ENCODE results near the gene SPINT1.

The SPINT1 gene

DNA sequence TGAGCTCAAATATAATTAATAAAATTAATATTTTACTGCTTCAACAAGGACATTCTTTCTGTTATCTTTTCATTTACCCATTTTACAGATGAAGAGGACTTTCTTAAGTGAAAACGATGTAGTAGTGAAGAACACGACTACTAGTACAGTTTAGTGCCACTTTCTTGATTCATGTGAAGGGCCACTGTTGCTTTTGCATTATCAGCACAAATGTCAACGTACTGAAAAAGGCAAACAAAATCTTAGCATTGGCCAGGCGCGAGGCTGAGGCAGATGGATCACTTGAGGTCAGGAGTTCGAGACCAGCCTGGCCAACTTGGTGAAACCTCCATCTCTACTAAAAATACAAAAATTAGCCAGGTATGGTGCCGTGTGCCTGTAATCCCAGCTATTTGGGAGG lies 24.8 kb upstream of the SPINT1 start:
- no peak for DNase-seq
- H3K27me3 ChIP-seq (ENCODE audit: control insufficient read depth in 1 of 2, insufficient read depth in 1 of 2, low read length in 2 of 2), result peaks cover 0 to under 1% of the 10 kb centered on the region in 2 experiments
- WGBS, result 91% methylated on average over 7 of the region's 7 CpGs
- no peak overlapping the region for H2AK5ac ChIP-seq (ENCODE audit: low read length, severe bottlenecking)
- no peak overlapping the region for H3K18ac ChIP-seq (ENCODE audit: low read depth in 1 of 2, low read length in 2 of 2)
- H2BK120ac ChIP-seq (ENCODE audit: low read depth, low read length), result no peak overlapping the region
- H3K27ac ChIP-seq (ENCODE audit: low read length, poor library complexity, severe bottlenecking), result no peak overlapping the region
- H4K8ac ChIP-seq (ENCODE audit: low read length), result no peak overlapping the region
- no peaks in the 10 kb centered on the region for H3K9me3 ChIP-seq (ENCODE audit: control insufficient read depth, low read length)
- H2BK12ac ChIP-seq (ENCODE audit: low read length in 2 of 2), result no peak overlapping the region
- peaks cover 8 to 14% of the 10 kb centered on the region in 2 experiments for H3K36me3 ChIP-seq (ENCODE audit: control insufficient read depth in 1 of 2, insufficient read depth in 2 of 2, low read depth in 1 of 2, low read length in 2 of 2)
- no peaks in the 10 kb centered on the region for H3K79me1 ChIP-seq (replicated peaks; ENCODE audit: low read length, poor library complexity, severe bottlenecking)
- no peak overlapping the region for H3K4ac ChIP-seq (ENCODE audit: low read depth in 1 of 2, low read length in 2 of 2)
- no peak overlapping the region for H3K9ac ChIP-seq (ENCODE audit: low read length)
- no peak overlapping the region for H3K23ac ChIP-seq (ENCODE audit: low read length in 2 of 2)
- no peak overlapping the region for H3K4me2 ChIP-seq (ENCODE audit: low read length, poor library complexity, severe bottlenecking)
- no peaks in the 10 kb centered on the region for H3K4me1 ChIP-seq (ENCODE audit: control insufficient read depth, insufficient read depth, low read depth, low read length)
- no peak overlapping the region for H2BK5ac ChIP-seq (ENCODE audit: low read depth, low read length, poor library complexity, severe bottlenecking)
- no peak overlapping the region for H3K14ac ChIP-seq (ENCODE audit: low read length in 2 of 2)
- no peak overlapping the region for H3K4me3 ChIP-seq (ENCODE audit: insufficient read depth in 1 of 2, low read depth in 1 of 2, low read length in 2 of 2)
- H2BK15ac ChIP-seq (ENCODE audit: low read depth, poor library complexity, severe bottlenecking), result no peak overlapping the region
- no peak overlapping the region for H4K91ac ChIP-seq (ENCODE audit: low read length)
- H2AFZ ChIP-seq (ENCODE audit: low read depth, low read length), result no peak overlapping the region

DNA sequence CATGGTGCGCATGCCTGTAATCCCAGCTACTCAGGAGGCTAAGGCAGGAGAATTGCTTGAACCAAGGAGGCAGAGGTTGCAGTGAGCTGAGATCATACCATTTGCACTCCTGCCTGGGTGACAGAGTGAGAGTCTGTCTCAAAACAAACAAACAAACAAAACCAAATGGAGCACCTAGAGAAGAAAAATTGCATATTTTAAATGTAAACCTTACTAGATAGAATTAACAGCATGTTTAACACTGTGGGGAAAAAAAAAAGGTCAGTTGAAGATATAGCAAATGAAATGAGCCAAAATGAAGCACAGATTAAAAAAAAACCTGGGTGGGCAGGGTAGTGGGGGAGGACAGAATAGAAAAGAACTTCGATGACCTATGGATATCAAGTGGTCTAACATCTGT lies 22.7 kb upstream of the SPINT1 start:
- no peak overlapping the region for H3K4me3 ChIP-seq (ENCODE audit: insufficient read depth in 1 of 2, low read depth in 1 of 2, low read length in 2 of 2)
- H3K4me1 ChIP-seq (ENCODE audit: control insufficient read depth, insufficient read depth, low read depth, low read length), result peaks cover 4% of the 10 kb centered on the region
- no peak overlapping the region for H3K18ac ChIP-seq (ENCODE audit: low read depth in 1 of 2, low read length in 2 of 2)
- no peaks in the 10 kb centered on the region for H3K79me1 ChIP-seq (replicated peaks; ENCODE audit: low read length, poor library complexity, severe bottlenecking)
- peaks cover 0 to 12% of the 10 kb centered on the region in 2 experiments for H3K27me3 ChIP-seq (ENCODE audit: control insufficient read depth in 1 of 2, insufficient read depth in 1 of 2, low read length in 2 of 2)
- no peak overlapping the region for H3K9ac ChIP-seq (ENCODE audit: low read length)
- H3K9me3 ChIP-seq (ENCODE audit: control insufficient read depth, low read length), result no peaks in the 10 kb centered on the region
- H2BK120ac ChIP-seq (ENCODE audit: low read depth, low read length), result no peak overlapping the region
- H3K14ac ChIP-seq (ENCODE audit: low read length in 2 of 2), result no peak overlapping the region
- H3K4me2 ChIP-seq (ENCODE audit: low read length, poor library complexity, severe bottlenecking), result no peak overlapping the region
- H3K23ac ChIP-seq (ENCODE audit: low read length in 2 of 2), result no peak overlapping the region
- no peak overlapping the region for H2BK15ac ChIP-seq (ENCODE audit: low read depth, poor library complexity, severe bottlenecking)
- DNase-seq, result no peak
- H2AK5ac ChIP-seq (ENCODE audit: low read length, severe bottlenecking), result no peak overlapping the region
- no peak overlapping the region for H4K91ac ChIP-seq (ENCODE audit: low read length)
- H3K36me3 ChIP-seq (ENCODE audit: control insufficient read depth in 1 of 2, insufficient read depth in 2 of 2, low read depth in 1 of 2, low read length in 2 of 2), result no peaks in the 10 kb centered on the region
- WGBS, result 98% methylated on average over 2 of the region's 2 CpGs
- H2BK12ac ChIP-seq (ENCODE audit: low read length in 2 of 2), result no peak overlapping the region
- no peak overlapping the region for H4K8ac ChIP-seq (ENCODE audit: low read length)
- H3K27ac ChIP-seq (ENCODE audit: low read length, poor library complexity, severe bottlenecking), result no peak overlapping the region
- H2AFZ ChIP-seq (ENCODE audit: low read depth, low read length), result no peak overlapping the region
- H3K4ac ChIP-seq (ENCODE audit: low read depth in 1 of 2, low read length in 2 of 2), result no peak overlapping the region
- H2BK5ac ChIP-seq (ENCODE audit: low read depth, low read length, poor library complexity, severe bottlenecking), result no peak overlapping the region

- H3K18ac ChIP-seq (ENCODE audit: low read depth in 1 of 2, low read length in 2 of 2), result no peak overlapping the region
- H2BK15ac ChIP-seq (ENCODE audit: low read depth, poor library complexity, severe bottlenecking), result no peak overlapping the region
- H2BK12ac ChIP-seq (ENCODE audit: low read length in 2 of 2), result no peak overlapping the region
- WGBS, result no CpG with 5 or more reads among the region's 1 CpG
- no peak overlapping the region for H3K14ac ChIP-seq (ENCODE audit: low read length in 2 of 2)
- no peak overlapping the region for H2AK5ac ChIP-seq (ENCODE audit: low read length, severe bottlenecking)
- peaks cover 4% of the 10 kb centered on the region for H3K4me1 ChIP-seq (ENCODE audit: control insufficient read depth, insufficient read depth, low read depth, low read length)
- no peak overlapping the region for H2AFZ ChIP-seq (ENCODE audit: low read depth, low read length)
- H4K91ac ChIP-seq (ENCODE audit: low read length), result no peak overlapping the region
- no peak for DNase-seq
- H3K4ac ChIP-seq (ENCODE audit: low read depth in 1 of 2, low read length in 2 of 2), result no peak overlapping the region
- no peaks in the 10 kb centered on the region for H3K36me3 ChIP-seq (ENCODE audit: control insufficient read depth in 1 of 2, insufficient read depth in 2 of 2, low read depth in 1 of 2, low read length in 2 of 2)
- no peak overlapping the region for H3K9ac ChIP-seq (ENCODE audit: low read length)
- H4K8ac ChIP-seq (ENCODE audit: low read length), result no peak overlapping the region
- H2BK5ac ChIP-seq (ENCODE audit: low read depth, low read length, poor library complexity, severe bottlenecking), result no peak overlapping the region
- no peak overlapping the region for H2BK120ac ChIP-seq (ENCODE audit: low read depth, low read length)
- H3K27ac ChIP-seq (ENCODE audit: low read length, poor library complexity, severe bottlenecking), result no peak overlapping the region
- H3K23ac ChIP-seq (ENCODE audit: low read length in 2 of 2), result no peak overlapping the region
- no peaks in the 10 kb centered on the region for H3K79me1 ChIP-seq (replicated peaks; ENCODE audit: low read length, poor library complexity, severe bottlenecking)
- H3K27me3 ChIP-seq (ENCODE audit: control insufficient read depth in 1 of 2, insufficient read depth in 1 of 2, low read length in 2 of 2), result peaks cover 3 to 34% of the 10 kb centered on the region in 2 experiments
- H3K4me2 ChIP-seq (ENCODE audit: low read length, poor library complexity, severe bottlenecking), result no peak overlapping the region
- no peak overlapping the region for H3K4me3 ChIP-seq (ENCODE audit: insufficient read depth in 1 of 2, low read depth in 1 of 2, low read length in 2 of 2)
- H3K9me3 ChIP-seq (ENCODE audit: control insufficient read depth, low read length), result no peaks in the 10 kb centered on the region
Observed at GRCh38 chr15:40823572-40824343, 20.1 kb upstream of the SPINT1 start.

DNA sequence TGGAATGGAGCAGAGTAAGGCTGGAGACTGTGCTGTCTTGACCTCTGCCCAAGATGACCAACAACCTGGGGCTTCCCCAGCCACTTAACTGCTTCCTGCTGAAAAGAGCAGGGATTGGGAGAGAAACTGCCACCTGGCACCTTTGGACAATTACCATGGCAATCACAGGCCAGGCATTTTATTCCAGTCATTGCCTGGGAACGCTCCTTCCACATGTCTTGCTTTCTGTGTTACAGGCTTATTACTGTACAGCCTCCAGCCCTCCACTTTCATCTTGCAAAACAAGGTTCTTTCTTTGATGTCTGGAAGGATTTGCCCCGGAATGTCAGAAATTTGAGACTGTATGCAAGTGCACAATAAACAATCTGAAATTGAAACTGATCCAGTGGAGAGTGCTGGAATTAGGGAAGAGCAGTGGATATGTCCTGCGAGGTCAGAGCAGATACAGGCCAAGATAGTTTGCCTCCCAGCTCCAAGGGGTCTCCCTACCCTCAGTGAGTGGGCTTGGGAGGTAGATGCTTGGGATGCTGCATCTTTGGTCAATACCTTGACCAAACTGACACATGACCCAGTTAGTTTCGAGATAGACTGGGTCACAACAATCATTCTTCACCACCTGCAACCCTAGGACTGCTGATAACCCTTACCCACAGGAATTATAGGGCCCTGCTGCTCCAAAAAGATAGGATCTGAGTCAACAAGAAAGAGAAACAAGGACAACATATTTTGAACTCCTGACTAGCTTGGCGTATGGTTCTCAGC lies 18.0 kb upstream of the SPINT1 start:
- H3K4me1 ChIP-seq (ENCODE audit: control insufficient read depth, insufficient read depth, low read depth, low read length), result peaks cover 4% of the 10 kb centered on the region
- H2BK120ac ChIP-seq (ENCODE audit: low read depth, low read length), result no peak overlapping the region
- no peak overlapping the region for H3K4ac ChIP-seq (ENCODE audit: low read depth in 1 of 2, low read length in 2 of 2)
- no peak overlapping the region for H4K91ac ChIP-seq (ENCODE audit: low read length)
- no peak overlapping the region for H2BK15ac ChIP-seq (ENCODE audit: low read depth, poor library complexity, severe bottlenecking)
- H3K27me3 ChIP-seq (ENCODE audit: control insufficient read depth in 1 of 2, insufficient read depth in 1 of 2, low read length in 2 of 2), result peaks cover 3 to 44% of the 10 kb centered on the region in 2 experiments
- H2AFZ ChIP-seq (ENCODE audit: low read depth, low read length), result peak overlapping the region; percentile 43
- H3K9me3 ChIP-seq (ENCODE audit: control insufficient read depth, low read length), result no peaks in the 10 kb centered on the region
- H3K4me3 ChIP-seq (ENCODE audit: insufficient read depth in 1 of 2, low read depth in 1 of 2, low read length in 2 of 2), result no peak overlapping the region
- no peak overlapping the region for H4K8ac ChIP-seq (ENCODE audit: low read length)
- no peak overlapping the region for H2AK5ac ChIP-seq (ENCODE audit: low read length, severe bottlenecking)
- no peak overlapping the region for H3K9ac ChIP-seq (ENCODE audit: low read length)
- H3K18ac ChIP-seq (ENCODE audit: low read depth in 1 of 2, low read length in 2 of 2), result no peak overlapping the region
- WGBS, result 70% methylated on average over 5 of the region's 5 CpGs
- H2BK5ac ChIP-seq (ENCODE audit: low read depth, low read length, poor library complexity, severe bottlenecking), result no peak overlapping the region
- no peak overlapping the region for H3K27ac ChIP-seq (ENCODE audit: low read length, poor library complexity, severe bottlenecking)
- peak overlapping the region in 1 of 2 experiments; percentile 11 for H3K23ac ChIP-seq (ENCODE audit: low read length in 2 of 2)
- DNase-seq, result peak; percentile 56
- H3K36me3 ChIP-seq (ENCODE audit: control insufficient read depth in 1 of 2, insufficient read depth in 2 of 2, low read depth in 1 of 2, low read length in 2 of 2), result no peaks in the 10 kb centered on the region
- peak overlapping the region; percentile 19 for H3K4me2 ChIP-seq (ENCODE audit: low read length, poor library complexity, severe bottlenecking)
- H2BK12ac ChIP-seq (ENCODE audit: low read length in 2 of 2), result no peak overlapping the region
- H3K14ac ChIP-seq (ENCODE audit: low read length in 2 of 2), result no peak overlapping the region
- no peaks in the 10 kb centered on the region for H3K79me1 ChIP-seq (replicated peaks; ENCODE audit: low read length, poor library complexity, severe bottlenecking)

Data from mesenchymal stem cell (in vitro differentiated cells and primary cell).